ENCODE results near the gene PARP6.

The PARP6 gene

DNA sequence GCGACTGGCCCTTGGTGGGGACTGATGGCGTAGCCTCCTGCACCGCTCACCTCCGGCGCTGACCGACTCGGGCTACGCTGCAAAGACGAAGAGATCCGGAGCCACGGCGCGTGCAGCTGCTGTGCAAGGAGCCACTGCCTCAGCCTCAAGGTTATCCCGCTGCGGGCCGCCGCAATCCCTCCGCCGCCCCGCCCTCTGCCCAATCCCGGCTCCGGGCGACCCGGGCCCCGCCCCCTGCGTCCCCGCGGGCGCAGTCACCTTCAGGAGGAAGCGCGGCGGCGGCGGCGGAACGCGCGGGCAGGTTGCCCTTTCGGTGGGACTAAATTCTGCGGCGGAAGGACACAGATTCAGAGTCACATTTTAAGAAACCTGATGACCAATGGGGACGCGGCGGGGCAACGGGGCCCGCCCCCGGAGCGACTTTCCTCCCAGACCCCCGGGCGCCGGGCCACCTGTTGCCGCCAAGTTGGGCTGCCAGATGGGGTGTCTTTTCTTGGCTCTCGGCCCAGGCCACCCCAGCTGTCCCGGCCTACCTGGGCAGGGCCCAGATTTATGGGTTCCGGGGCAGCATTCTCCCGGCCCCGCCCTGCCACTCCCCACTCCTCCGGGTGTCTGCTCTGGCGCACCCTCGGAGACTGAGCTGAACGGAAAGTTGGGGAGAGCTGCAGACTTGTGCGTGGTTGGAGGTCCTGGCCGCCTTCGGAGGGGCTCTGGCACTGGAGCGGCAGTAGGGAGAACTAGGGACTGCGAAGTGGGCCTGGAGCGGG, 41.1 kb downstream of the PARP6 start, which contains the start of gene PKM:
PKM (minus strand) TSS at position 125 of the 767 bp plus-strand sequence. CDS start 12,093 bp downstream, outside the sequence.
- peak; percentile 78 to 82 for DNase-seq (ENCODE audit: low read depth in 2 of 2)

DNA sequence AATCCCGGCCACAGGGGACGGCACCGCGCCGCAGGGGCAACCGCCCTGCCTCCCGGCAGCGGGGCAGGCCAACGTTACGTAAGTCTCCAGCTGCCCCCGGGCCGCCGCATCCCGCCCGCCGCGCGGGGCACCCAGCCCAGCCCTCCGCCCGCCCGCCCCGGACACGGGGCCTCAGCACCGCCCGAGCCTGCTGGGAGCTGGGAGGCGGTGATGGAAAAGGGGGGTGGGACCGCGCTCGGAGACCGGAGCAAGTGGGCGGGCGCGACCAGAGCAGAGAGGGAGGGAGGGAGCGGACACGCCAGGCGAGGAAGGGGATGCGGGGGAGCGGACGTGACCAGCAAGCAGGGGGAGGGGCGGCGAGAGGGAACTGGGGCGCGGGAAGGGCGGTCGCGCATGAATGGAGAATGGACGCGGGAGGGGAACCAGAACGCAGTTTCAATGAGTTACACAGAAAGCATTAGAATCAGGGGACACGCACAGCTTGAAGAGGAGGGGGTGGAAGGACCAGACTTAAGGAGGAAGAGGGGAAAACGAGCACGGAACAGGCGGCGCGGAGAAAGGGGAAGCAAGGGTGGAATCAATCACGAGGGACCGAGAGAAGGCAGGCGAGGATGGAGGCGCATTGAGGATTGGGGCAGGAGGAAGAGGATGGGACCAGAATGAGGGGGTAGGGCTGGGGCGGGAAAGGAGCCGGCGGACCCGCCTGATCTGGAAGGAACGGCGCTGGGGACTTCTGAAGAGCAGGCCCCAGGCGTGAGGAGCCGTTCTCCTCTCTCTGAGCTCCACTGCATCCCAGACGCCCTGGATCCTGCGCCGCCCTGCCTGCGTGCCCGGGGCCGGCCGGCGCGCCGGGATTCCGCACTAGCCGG, 41.9 kb downstream of the PARP6 start:
- DNase-seq (ENCODE audit: low read depth in 2 of 2) = peak in 1 of 2 donors; percentile 52

DNA sequence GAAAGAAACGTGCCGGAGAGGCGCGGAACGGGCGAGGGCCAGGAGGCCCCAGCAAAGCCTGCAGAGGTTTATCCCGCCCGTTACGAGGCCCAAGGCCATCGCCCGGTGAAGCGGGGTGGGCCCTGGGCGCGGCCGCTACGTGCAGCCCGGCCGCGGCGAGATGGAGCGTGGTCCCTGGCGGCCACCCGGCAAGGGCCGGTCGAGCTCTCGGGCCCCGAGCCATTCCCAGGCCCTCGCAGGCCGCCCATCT, 42.5 kb downstream of the PARP6 start:
- DNase-seq (ENCODE audit: low read depth in 2 of 2) = no peak

DNA sequence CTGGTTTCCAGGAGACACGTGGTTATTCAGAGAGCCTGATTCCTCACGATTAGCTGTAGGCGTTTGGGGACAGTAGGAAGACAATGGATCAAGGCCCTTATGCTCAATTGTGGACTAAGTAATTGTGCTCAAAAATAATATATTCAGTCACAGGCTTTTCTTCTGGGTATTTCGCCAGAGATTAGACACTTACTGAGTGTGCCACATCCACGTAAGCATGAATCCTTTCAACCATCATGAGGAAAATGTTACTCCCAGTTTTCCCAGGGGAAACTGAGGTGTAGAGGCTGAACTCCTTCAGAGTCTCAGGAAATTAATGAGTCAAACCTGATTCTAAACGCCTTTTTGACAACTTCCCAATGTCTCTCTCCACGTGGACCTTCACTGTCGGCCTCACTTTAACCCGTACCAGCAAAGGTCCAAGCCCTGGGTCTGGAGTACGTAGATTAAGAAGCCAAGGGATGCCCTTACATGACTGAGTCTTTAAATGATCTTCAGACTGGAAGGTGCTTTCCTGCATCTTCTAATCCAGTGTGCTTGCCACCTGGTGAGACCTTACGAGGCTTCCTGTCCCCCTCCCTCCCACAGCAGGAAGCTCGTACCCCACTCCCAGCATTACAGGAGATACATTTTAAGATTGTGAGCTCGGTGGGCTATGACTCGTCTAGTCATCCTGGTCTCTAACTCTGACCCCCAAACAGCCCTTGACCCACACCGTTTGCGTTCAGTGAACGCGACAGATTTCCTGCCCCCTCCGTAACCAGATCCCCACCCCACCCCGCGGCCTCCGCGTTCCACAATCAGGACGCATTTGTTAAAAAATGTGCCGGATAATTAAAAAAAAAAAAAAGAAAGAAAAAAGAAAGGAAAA, 43.0 kb downstream of the PARP6 start:
- no peak for DNase-seq (ENCODE audit: low read depth in 2 of 2)

DNA sequence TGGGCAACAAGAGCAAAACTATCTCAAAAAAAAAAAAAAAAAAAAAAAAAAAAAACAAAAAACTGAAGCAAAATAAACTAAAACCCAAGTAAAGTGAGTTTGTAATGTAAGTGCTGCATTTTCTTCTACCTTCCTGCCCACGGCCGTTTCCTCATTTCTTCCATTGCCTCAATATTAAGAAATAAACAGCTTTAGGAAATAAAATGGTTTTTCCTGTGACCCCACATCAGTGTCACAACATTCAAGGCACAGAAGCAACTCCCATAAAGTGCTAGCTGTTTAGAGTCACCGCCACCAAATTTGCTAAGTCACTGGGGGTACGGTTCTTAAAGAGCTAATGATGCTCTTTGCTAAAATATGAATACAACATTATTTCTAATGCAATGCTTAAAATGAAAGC, 44.6 kb downstream of the PARP6 start:
- DNase-seq (ENCODE audit: low read depth in 2 of 2) = no peak

DNA sequence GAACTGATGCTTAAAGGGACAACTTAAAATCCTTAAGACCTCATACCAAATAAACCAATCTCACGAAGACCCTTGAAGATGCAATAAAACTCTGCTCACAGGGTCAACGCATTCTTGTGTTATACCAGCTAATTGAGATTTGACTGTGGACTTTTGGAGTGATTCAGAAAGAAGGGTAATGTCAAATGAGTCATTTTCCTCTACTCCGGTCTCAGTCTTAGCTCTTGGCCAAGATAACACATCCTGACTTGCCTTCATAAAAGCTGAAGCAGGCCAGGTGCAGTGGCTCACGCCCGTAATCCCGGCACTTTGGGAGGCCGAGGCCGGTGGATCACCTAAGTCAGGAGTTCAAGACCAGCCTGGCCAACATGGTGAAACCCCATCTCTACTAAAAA, 45.2 kb downstream of the PARP6 start:
- no peak for DNase-seq (ENCODE audit: low read depth in 2 of 2)

DNA sequence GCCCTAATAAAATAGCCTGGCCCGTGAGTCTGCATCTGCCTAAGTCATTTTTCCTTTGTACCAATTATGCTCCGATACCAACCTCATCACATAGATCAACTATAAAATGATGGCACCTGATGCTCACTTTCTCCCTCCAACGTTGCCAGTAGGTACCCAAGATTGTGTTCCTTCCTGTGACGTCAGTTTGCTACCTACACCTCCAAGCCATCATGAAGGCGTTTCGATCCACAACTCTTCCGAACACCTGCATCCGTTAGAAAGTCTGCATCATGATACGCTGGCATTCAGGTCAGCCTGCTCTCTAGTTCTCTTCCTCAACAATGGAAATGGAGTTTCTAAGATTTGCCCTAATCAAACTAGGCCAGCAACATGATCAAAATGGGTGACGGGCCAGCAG, 49.1 kb downstream of the PARP6 start:
- DNase-seq (ENCODE audit: low read depth in 2 of 2) = no peak

DNA sequence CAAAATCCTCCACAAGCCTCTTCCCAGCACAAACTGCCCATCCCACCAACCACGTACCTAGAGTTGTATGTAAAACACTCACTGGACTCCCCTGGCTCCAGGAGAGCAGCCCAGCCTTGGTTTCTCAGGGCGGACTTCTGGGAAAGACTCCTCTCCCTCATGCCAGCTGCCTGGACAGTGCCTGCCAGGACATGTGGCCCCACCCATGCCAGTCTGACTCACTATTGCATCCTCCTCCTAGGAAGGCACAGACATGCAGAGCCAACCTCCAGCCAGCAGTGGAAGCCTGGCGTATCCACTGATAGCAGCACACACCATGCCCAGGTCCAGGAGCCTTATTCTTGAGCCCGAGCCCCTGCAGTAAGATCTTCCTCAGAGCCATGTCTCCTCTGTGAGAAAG, 50.0 kb downstream of the PARP6 start:
- DNase-seq (ENCODE audit: low read depth in 2 of 2) = no peak

DNA sequence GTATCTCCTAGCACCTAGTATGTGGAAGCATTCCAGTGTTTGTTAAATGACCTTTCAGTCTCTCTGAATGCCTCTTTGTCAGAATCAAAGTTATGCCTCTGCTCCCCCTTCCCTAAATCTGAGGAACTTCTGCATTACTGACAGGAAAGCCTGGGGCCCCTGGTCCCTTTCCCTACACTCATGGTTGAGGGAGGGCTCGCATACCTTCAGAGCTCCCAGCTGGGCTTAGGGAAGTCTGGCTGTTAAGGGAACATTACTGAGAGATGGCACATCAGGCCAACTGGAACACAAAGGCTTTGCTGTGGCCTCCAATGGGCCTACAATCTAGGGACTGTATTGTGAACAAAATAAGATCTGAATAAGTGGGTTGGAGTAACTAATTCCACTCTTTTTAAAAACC, 51.7 kb downstream of the PARP6 start:
- DNase-seq (ENCODE audit: low read depth in 2 of 2) = no peak

DNA sequence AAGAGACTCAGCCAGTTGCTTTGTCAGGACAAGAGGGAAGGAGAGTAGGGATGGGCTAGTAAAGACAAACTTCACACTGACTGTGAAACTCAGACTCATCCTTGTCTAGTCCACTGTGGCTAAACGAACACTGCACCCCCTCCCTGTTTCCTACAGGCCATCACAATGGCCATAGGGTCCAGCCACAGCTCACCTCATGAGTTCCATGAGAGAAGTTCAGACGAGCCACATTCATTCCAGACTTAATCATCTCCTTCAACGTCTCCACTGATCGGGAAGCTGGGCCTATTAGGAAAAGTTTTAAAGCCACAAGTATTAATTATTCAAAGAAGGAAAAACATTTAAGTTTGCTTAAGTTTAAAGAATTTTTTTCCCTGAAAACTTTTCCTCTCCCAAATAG, 55.1 kb downstream of the PARP6 start:
- no peak for DNase-seq (ENCODE audit: low read depth in 2 of 2)

DNA sequence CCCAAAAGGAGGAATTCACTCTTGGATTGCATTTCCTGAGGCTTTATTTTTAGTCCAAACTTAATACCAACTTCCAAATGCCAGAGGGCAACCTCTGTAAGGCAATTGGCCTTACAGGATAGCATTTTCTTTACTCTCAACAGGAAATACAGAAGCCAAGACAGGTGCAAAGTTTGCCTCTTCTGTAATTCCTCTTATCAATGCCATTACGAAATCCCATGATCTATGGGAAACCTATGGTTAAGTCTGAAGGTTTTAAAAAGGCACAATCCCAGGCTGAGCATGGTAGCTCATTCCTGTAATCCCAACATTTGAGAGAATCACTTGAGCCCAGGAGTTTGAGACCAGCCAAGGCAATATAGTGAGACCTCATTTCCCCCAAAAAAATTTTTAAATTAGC, 56.3 kb downstream of the PARP6 start:
- DNase-seq (ENCODE audit: low read depth in 2 of 2) = no peak

DNA sequence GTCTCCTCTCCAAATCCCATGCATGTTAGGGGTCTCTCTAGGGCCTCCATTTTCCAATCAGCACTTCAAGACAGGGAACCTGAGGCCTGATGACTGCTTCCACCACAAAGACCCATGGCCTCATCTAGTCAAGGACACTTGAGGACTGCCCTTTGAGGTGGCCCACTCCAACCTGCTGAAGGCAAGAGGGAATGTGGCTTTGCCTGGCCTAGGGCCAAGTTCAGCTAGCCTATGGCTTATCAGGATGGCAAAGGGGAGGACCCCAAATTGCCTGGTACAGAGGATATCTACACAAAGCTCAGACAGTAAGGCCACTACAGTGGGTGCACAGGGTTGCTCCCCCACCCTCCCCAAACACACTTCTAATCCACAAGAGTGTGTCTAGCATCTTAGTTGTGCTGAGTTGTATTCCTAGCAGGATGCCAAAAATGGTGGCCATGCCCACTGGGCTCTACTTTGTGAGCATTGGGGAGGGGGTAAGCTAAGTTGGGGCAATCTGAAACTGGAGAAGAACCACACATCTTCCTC, 64.7 kb downstream of the PARP6 start:
- no peak for DNase-seq (ENCODE audit: low read depth in 2 of 2)

DNA sequence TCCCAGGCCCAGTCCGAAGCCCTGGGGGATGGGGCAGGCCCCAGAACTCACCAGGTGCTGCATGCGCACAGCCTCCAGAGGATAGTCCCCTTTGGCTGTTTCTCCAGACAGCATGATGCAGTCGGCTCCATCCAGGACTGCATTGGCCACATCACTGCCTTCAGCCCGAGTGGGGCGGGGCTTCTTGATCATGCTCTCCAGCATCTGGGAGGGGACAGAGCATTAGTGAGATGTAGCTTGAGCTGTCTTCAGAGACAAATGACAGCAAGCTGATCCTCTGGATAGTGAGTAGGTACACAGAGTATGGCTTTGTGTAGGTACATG, 65.7 kb downstream of the PARP6 start:
- no peak for DNase-seq (ENCODE audit: low read depth in 2 of 2)

DNA sequence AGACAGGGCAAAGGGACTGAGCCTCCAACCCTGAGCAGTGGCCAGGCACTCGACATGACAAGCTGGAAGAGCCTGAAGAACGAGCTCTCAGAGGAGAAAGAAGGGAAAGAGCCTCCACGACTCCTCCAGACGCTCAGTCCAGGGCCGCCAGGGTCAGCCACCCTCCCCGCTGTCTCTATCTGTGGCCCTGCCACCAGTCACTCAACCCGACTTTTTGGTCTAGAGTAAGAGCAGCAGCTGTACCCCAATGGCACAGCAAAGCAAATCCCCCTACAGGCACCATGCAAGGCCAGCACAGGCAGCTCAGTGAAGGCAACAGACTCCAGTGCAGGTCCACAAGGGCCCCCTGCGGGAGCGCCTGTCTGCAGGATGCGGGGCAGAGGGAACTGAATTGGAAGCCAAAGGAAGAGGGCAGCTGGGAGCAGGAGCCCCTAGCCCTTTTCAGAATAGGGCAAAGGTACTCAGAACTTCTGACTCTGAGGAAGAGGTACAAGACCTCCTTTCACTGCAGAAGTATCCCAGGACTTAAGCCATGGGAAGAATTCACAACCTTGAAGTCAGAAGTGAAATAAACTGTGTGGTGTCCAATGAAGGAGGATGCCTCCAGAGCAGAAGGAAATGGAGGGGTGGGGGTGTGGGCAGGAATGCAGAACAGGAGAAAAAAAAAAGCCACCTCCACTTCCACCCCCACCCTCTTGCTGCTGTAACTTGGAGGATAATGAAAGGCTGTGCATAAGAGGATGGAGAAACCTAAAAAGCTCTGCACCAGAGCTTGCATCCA, 66.3 kb downstream of the PARP6 start:
- no peak for DNase-seq (ENCODE audit: low read depth in 2 of 2)

DNA sequence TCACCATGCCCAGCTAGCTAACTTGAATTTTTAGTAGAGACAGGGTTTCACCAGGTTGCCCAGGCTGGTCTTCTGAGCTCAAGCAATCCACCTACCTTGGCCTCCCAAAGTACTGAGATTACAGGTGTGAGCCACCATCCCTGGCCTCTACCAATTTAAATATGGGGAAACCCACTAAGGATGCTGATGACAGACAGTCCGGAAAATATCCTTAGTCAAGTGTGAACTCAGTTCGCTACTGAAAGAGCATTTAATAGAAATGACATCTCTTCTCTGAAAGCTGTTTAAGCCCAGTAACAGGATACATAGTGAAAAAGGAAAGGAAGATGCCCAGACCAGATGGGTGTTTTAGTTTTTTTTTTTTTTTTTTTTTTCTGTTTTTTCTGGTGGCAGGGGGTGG, 67.1 kb downstream of the PARP6 start:
- DNase-seq (ENCODE audit: low read depth in 2 of 2) = no peak

DNA sequence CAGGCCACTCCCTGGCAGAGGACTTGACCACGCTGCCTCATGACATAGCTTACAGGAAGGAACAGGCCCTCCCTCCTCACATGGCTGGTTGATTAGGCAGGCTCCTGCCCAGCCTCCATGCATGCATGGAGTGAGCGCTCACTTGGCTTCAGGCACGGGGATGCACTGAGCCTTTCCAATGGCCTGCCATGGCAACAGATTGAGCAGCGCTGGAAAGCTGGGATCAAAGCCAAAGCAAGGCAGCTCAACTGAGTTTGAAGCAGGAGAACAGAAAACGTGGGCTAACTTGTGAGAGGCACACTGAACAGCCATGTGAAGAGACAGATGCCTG, 68.9 kb downstream of the PARP6 start:
- no peak for DNase-seq (ENCODE audit: low read depth in 2 of 2)

DNA sequence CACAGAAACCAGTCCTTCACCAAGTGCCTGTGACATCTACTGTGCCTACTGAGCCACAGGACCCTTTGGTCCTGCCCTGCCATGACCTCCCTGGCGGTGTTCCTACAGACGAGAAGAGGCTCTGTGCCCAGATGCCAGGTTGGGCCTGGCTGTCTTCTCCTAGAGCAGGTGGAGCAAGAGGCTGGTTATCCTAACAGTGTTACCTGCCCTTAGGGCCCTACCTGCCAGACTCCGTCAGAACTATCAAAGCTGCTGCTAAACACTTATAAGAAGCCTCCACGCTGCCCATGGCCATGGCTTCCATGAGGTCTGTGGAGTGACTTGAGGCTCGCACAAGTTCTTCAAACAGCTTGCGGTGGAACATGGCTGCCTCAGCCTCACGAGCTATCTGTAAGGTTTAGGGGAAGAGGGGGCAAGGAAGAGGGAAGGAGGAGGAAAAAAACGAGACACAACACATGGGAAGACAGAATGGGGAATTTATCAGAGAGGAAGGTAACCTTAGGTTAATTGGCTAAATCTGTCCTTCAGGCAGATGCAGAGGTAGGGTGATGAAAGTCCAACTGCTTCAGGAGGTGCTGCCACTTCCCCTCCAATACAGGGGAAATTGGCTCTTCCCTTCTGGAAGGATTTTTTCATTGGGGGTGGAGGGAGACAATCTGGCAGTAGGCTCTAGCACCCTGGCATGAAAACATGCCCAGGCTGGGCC, 69.4 kb downstream of the PARP6 start:
- no peak for DNase-seq (ENCODE audit: low read depth in 2 of 2)

DNA sequence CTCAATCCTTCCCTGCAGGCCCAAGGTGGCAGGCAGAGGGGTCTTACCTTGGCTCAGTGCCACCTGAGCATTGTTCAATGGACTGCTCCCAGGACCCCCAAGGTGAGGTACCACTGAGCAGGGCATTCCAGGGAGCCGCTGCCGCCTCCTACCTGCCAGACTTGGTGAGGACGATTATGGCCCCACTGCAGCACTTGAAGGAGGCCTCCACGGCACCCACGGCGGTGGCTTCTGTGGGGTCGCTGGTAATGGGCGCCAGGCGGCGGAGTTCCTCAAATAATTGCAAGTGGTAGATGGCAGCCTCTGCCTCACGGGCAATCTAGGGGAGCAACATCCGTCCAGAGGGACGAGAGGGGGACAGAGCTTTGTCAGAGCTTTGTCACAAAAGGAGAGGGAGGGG, 70.1 kb downstream of the PARP6 start:
- no peak for DNase-seq (ENCODE audit: low read depth in 2 of 2)

DNA sequence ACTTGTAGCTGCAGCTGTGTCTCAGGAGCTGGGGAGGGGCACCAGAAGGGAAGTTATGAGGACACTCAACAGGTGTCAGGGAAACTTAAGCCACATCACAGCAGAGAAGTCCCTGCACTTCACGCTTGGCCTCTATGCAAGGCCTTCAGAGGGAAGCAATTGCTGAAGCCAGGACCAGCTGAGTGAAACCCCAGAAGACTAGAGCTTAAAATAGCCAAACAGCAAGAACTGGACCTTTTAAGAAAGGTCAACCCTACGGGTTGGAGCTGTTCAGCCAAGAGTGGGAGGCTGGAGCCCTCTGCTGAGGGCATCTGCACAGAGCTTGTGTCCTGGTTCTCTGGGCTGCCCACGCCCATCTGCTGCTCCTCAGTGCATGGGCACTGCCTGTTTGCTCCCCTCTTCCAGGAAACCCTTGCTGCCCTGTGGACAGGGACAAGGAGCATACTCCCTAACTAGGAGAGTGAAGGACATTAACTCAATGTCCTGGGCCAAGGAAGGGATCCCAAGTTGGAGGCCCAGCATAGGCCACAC, 70.9 kb downstream of the PARP6 start:
- no peak for DNase-seq (ENCODE audit: low read depth in 2 of 2)

DNA sequence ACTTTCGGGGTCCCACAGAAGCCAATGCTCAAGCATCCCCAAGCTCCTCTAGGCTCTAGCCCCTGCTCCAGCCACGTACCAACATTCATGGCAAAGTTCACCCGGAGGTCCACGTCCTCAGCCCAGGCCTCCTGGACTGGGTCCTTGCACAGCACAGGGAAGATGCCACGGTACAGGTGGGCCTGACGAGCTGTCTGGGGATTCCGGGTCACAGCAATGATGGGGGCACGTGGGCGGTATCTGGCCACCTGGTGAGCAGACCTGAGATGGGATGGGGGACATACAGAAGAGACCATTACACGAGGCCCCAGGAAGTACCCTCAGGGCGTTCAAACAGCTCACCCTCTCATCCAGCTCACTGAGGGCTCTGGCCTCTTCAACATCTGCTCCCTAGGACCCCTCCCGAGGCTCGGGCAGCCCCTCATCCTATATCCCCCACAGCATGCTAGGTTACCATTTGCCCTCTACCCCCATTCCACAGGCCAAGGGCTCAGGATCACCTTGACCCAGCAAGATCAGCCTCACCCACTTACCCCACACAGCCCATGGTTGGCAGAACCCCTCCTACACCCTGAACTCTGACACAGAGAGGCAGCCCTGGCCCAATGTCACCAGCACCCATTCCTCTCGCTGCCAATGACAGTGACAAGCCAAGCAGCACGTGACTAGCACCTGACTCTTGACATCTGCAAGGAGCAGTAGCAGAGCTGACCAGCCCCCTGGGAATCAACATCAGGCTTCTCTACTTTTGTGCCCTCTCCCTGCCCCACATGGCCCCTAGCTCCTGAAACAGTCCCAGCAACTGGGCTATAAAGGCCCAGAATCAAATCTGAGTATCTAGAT, 71.7 kb downstream of the PARP6 start:
- DNase-seq (ENCODE audit: low read depth in 2 of 2) = no peak

All from stimulated activated CD8-positive, alpha-beta memory T cell treated with anti-CD3 and anti-CD28 coated beads, Interleukin-2, amount 100 ng/mL, for 1 hour (primary cell).